OCI-LY7 (cell line): ENCODE results near the gene TRIM38.

Experiments used
- CTCF ChIP-seq: fragments of 200-600 bp; sonication (generic); conservative IDR thresholded peaks from 2 replicates; pipeline ENCODE4 v1.5.1; 2014; ENCODE audit warnings: mild to moderate bottlenecking, antibody characterized with exemption, low read length, moderate library complexity, mixed read lengths
- EZH2phosphoT487 ChIP-seq: fragments of 200-600 bp; sonication (generic); IDR thresholded peaks from 2 replicates; pipeline ENCODE4 v1.6.1; 2018; ENCODE audit warnings: low read depth, borderline replicate concordance, mild to moderate bottlenecking, mixed run types, antibody characterized with exemption, low read length, moderate library complexity, mixed read lengths

- TF ChIP-seq CTCF (no peak), EZH2phosphoT487 (no peak)
Observed at GRCh38 chr6:26031151-26031594, 68.6 kb downstream of the TRIM38 start.
